ENCODE measurements around the gene MCOLN1. TPM values are rescaled to one million over a fixed set of nuclear protein-coding genes. Genes with fewer than 3 reads are reported as not detected.

MCOLN1 gene
- polyA plus RNA-seq, 3 donors = 32.8 to 133 (median 34.3) TPM

DNA sequence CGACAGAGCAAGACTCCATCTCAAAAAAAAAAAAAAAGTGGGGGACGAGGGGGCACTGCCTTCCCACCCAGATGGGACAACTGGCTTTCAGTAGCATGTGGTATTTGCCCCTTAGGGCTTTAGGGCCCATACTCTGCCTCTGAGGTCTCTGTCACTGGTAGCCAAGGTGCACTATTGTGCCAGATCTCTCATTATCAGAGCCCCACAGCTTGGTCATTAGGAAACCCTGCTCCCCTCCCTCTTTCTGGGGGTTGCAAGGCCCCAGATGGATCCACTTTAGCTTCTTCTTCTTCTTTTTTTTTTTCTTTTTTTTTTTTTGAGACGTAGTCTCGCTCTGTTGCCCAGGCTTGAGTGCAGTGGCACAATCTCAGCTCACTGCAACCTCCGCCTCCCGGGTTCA is 17.7 kb upstream of the MCOLN1 start:
- H3K36me3 Mint-ChIP-seq = no peaks in the 10 kb centered on the region
- Histone ChIP-seq H3K79me2 (ENCODE audit: insufficient read depth, low read length) (no peaks in the 10 kb centered on the region), H3K9ac (ENCODE audit: insufficient read depth, low read length, poor library complexity, severe bottlenecking) (no peak overlapping the region), H3K4me1 (ENCODE audit: control insufficient read depth in 1 of 2, insufficient read depth in 2 of 2, low read length in 2 of 2) (peaks cover 35 to 50% of the 10 kb centered on the region in 2 donors), H3K4me2 (replicated peaks; ENCODE audit: extremely low read depth, low read length, poor library complexity, severe bottlenecking) (no peak overlapping the region), H3K36me3 (replicated peaks in 1 of 2; ENCODE audit: control insufficient read depth in 1 of 2, insufficient read depth in 2 of 2, low read length in 2 of 2) (no peaks in the 10 kb centered on the region), H3K9me3 (replicated peaks in 1 of 2; ENCODE audit: control insufficient read depth in 1 of 2, insufficient read depth in 1 of 2, low read length in 2 of 2) (peaks cover 0 to 6% of the 10 kb centered on the region in 2 donors), H3K27ac (ENCODE audit: low read depth in 1 of 2, low read length in 2 of 2) (no peak overlapping the region), H2AFZ (ENCODE audit: insufficient read depth, low read depth, low read length, poor library complexity, severe bottlenecking) (no peak overlapping the region), H4K20me1 (ENCODE audit: insufficient read depth, low read length) (no peaks in the 10 kb centered on the region), H3K4me3 (replicated peaks in 1 of 3; ENCODE audit: low read depth in 2 of 3, low read length in 3 of 3) (no peak overlapping the region), H3K27me3 (ENCODE audit: control insufficient read depth in 2 of 2, insufficient read depth in 2 of 2, low read length in 2 of 2) (peaks cover 6 to 39% of the 10 kb centered on the region in 2 donors)
- intact Hi-C loops (cut with micrococcal nuclease) = loop anchor here (5.0 kb wide), 1 partner anchor 32 kb away; no protein-coding TSS in a partner anchor
- no peak for DNase-seq
- peaks cover 6 to 16% (median 7%) of the 10 kb centered on the region in 7 donors for H3K9me3 Mint-ChIP-seq
- H3K27me3 Mint-ChIP-seq (ENCODE audit: low read depth in 3 of 3) = peaks cover 39 to 64% (median 58%) of the 10 kb centered on the region in 3 donors
- no peak overlapping the region for H3K27ac Mint-ChIP-seq
- H3K4me1 Mint-ChIP-seq = peaks cover 34% of the 10 kb centered on the region
- TF ChIP-seq, protein P1, sequence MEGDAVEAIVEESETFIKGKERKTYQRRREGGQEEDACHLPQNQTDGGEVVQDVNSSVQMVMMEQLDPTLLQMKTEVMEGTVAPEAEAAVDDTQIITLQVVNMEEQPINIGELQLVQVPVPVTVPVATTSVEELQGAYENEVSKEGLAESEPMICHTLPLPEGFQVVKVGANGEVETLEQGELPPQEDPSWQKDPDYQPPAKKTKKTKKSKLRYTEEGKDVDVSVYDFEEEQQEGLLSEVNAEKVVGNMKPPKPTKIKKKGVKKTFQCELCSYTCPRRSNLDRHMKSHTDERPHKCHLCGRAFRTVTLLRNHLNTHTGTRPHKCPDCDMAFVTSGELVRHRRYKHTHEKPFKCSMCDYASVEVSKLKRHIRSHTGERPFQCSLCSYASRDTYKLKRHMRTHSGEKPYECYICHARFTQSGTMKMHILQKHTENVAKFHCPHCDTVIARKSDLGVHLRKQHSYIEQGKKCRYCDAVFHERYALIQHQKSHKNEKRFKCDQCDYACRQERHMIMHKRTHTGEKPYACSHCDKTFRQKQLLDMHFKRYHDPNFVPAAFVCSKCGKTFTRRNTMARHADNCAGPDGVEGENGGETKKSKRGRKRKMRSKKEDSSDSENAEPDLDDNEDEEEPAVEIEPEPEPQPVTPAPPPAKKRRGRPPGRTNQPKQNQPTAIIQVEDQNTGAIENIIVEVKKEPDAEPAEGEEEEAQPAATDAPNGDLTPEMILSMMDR (IDR thresholded peaks at IDR 0.05) = no peak
- WGBS (ENCODE audit: insufficient coverage) = 39% methylated on average over 2 of the region's 6 CpGs
- peak overlapping the region in 1 of 2 donors; percentile 76 for H3K4me3 Mint-ChIP-seq

DNA sequence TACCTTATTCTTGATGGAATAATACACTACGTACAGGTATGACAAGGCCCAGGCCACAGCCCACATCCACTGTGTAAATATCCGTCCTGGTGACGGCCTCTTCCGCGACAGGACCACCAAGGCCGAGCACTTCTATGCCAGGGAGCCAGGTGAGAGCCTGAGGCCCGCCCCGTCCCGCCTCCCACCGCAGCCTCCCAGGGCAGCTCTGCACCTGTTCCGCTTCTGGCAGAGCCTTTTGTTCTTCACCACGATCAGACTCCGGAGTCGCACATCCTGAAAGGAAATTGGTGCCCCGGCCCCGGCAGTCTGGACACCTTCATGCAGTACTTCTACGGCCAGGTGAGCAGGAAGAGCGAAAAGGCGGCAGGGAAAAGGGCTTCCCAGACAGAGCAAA is 17.1 kb upstream of the MCOLN1 start:
- intact Hi-C loops (cut with micrococcal nuclease) = loop anchor here (5.0 kb wide), 1 partner anchor 33 kb away; no protein-coding TSS in a partner anchor
- TF ChIP-seq, protein P1 (IDR thresholded peaks at IDR 0.05) = no peak
- Histone ChIP-seq H3K79me2 (ENCODE audit: insufficient read depth, low read length) (no peaks in the 10 kb centered on the region), H3K9me3 (replicated peaks in 1 of 2; ENCODE audit: control insufficient read depth in 1 of 2, insufficient read depth in 1 of 2, low read length in 2 of 2) (peaks cover 0 to 6% of the 10 kb centered on the region in 2 donors), H3K4me3 (replicated peaks in 1 of 3; ENCODE audit: low read depth in 2 of 3, low read length in 3 of 3) (no peak overlapping the region), H2AFZ (ENCODE audit: insufficient read depth, low read depth, low read length, poor library complexity, severe bottlenecking) (no peak overlapping the region), H3K4me2 (replicated peaks; ENCODE audit: extremely low read depth, low read length, poor library complexity, severe bottlenecking) (peak overlapping the region; percentile 45), H3K27me3 (ENCODE audit: control insufficient read depth in 2 of 2, insufficient read depth in 2 of 2, low read length in 2 of 2) (peaks cover 6 to 39% of the 10 kb centered on the region in 2 donors), H3K9ac (ENCODE audit: insufficient read depth, low read length, poor library complexity, severe bottlenecking) (no peak overlapping the region), H4K20me1 (ENCODE audit: insufficient read depth, low read length) (no peaks in the 10 kb centered on the region), H3K27ac (ENCODE audit: low read depth in 1 of 2, low read length in 2 of 2) (no peak overlapping the region), H3K36me3 (replicated peaks in 1 of 2; ENCODE audit: control insufficient read depth in 1 of 2, insufficient read depth in 2 of 2, low read length in 2 of 2) (no peaks in the 10 kb centered on the region), H3K4me1 (ENCODE audit: control insufficient read depth in 1 of 2, insufficient read depth in 2 of 2, low read length in 2 of 2) (peaks cover 33 to 47% of the 10 kb centered on the region in 2 donors)
- Mint-ChIP-seq H3K9me3 (peaks cover 6 to 16% (median 7%) of the 10 kb centered on the region in 7 donors), H3K4me3 (peak overlapping the region in 1 of 2 donors; percentile 76), H3K36me3 (no peaks in the 10 kb centered on the region), H3K27me3 (ENCODE audit: low read depth in 3 of 3) (peaks cover 36 to 58% (median 57%) of the 10 kb centered on the region in 3 donors), H3K27ac (no peak overlapping the region), H3K4me1 (peaks cover 33% of the 10 kb centered on the region)
- DNase-seq = no peak
- 16% methylated on average over 19 of the region's 19 CpGs for WGBS (ENCODE audit: insufficient coverage)

Data from CD14-positive monocyte (primary cell).